HCT116 (cell line): Measurements from ENCODE around the gene NPFFR1. TPM values are rescaled to one million over a fixed set of nuclear protein-coding genes. Genes with fewer than 3 reads are reported as not detected.

Experiments used
- ATAC-seq: fragments of 200-7000 bp; cut with Tn5 transposase; 2 replicates; pipeline ENCODE4 v1.9.1; 2020; ENCODE audit warnings: mild to moderate bottlenecking, moderate library complexity
- BruUV-seq: library from RNA; stranded (reverse); fragments of 400-500 nt; replicated peaks from 2 replicates; lab custom pipeline; 2021; lab: Mats Ljungman, UMichigan
- CTCF ChIA-PET: fragments of 300-600 bp; sonication (Branson Sonifier 250); formaldehyde crosslinking; loops from one replicate; lab custom pipeline; 2021; ENCODE audit warnings: antibody characterized with exemption; lab: Charles Lee
- POLR2A ChIA-PET: fragments of 300-600, 350-600 bp; sonication (Branson Sonifier 250); formaldehyde crosslinking; loops from one replicate; lab custom pipeline; 2021; ENCODE audit warnings: antibody characterized with exemption; lab: Charles Lee
- RAD21 ChIA-PET, 2 experiments: fragments of 300-600 bp; sonication (Branson Sonifier 250); formaldehyde crosslinking; loops; one replicate each; lab custom pipeline; 2023; ENCODE audit warnings: low total read pairs in 2 of 2; ENCODE audit not compliant: uncharacterized antibody in 2 of 2, unreplicated experiment in 2 of 2, low non-redundant PET in 1 of 2; lab: Charles Lee
- DNase-seq: peaks from one replicate; pipeline ENCODE4 v3.0.0-alpha.2; 2010; ENCODE audit warnings: low read depth, low spot score
- H2AFZ ChIP-seq: fragments of 200-600 bp; shearing (Covaris generic), sonication (generic); 2 replicates; pipeline ENCODE4 v1.6.1; 2017; ENCODE audit warnings: low read depth, mixed run types, mixed read lengths, antibody characterized with exemption, low read length; ENCODE audit not compliant: poor library complexity, severe bottlenecking
- H3K27ac ChIP-seq: 2 replicates; pipeline ENCODE4 v1.5.1; 2012; ENCODE audit warnings: low read depth, low read length
- H3K27me3 ChIP-seq: fragments of 200-600 bp; sonication (generic); 2 replicates; pipeline ENCODE4 v1.6.1; 2016; ENCODE audit warnings: mixed run types, low read length, mixed read lengths; ENCODE audit not compliant: insufficient read depth
- H3K36me3 ChIP-seq, 2 experiments: fragments of 200-500 bp in 1 of 2; fragments of 200-600 bp in 1 of 2; sonication (Bioruptor generic) in 1 of 2; sonication (generic) in 1 of 2; 2 replicates each; pipeline versions ENCODE4 v1.5.1 to v1.6.1; 2014 to 2016; ENCODE audit warnings: low read length in 2 of 2, inconsistent platforms in 1 of 2, mixed read lengths in 1 of 2, mixed run types in 1 of 2; ENCODE audit not compliant: insufficient read depth in 2 of 2, control insufficient read depth in 1 of 2
- H3K4me1 ChIP-seq, 2 experiments: fragments of 200-600 bp in 1 of 2; sonication (generic) in 1 of 2; 2 replicates each; pipeline versions ENCODE4 v1.5.1 to v1.6.1; 2012 to 2017; ENCODE audit warnings: low read length in 2 of 2, inconsistent platforms in 1 of 2, mild to moderate bottlenecking in 1 of 2, mixed read lengths in 1 of 2, mixed run types in 1 of 2, moderate library complexity in 1 of 2; ENCODE audit not compliant: insufficient read depth in 2 of 2, control insufficient read depth in 1 of 2
- H3K4me2 ChIP-seq: fragments of 200-600 bp; sonication (generic); 2 replicates; pipeline ENCODE4 v1.6.1; 2017; ENCODE audit warnings: mixed run types, low read length, mixed read lengths
- H3K4me3 ChIP-seq, 2 experiments: fragments of 200-600 bp in 1 of 2; sonication (generic) in 1 of 2; replicated peaks in 1 of 2; 2 replicates each; pipeline ENCODE4 v1.5.1; 2011 to 2016; ENCODE audit warnings: low read length in 2 of 2, control low read depth in 1 of 2, low read depth in 1 of 2, mild to moderate bottlenecking in 1 of 2, mixed read lengths in 1 of 2, mixed run types in 1 of 2
- H3K79me2 ChIP-seq: fragments of 200-600 bp; sonication (generic); 2 replicates; pipeline ENCODE4 v1.6.1; 2017; ENCODE audit warnings: mild to moderate bottlenecking, mixed run types, low read length, moderate library complexity, mixed read lengths; ENCODE audit not compliant: insufficient read depth
- H3K9ac ChIP-seq: fragments of 200-600 bp; sonication (generic); 2 replicates; pipeline ENCODE4 v1.6.1; 2016; ENCODE audit warnings: low read length, mixed read lengths
- H3K9me2 ChIP-seq: fragments of 200-600 bp; sonication (generic), shearing (Covaris generic); 2 replicates; pipeline ENCODE4 v1.6.1; 2017; ENCODE audit warnings: mixed run types, mild to moderate bottlenecking, moderate library complexity; ENCODE audit not compliant: insufficient read depth
- H3K9me3 ChIP-seq, 2 experiments: fragments of 200-500 bp in 1 of 2; fragments of 200-600 bp in 1 of 2; sonication (Bioruptor generic) in 1 of 2; sonication (generic) in 1 of 2; 2 replicates each; pipeline ENCODE4 v1.6.1; 2014 to 2017; ENCODE audit warnings: low read length in 2 of 2, mixed read lengths in 2 of 2, inconsistent platforms in 1 of 2, low read depth in 1 of 2, mild to moderate bottlenecking in 1 of 2, mixed run types in 1 of 2, moderate library complexity in 1 of 2; ENCODE audit not compliant: control insufficient read depth in 1 of 2, insufficient read depth in 1 of 2
- H4K20me1 ChIP-seq: fragments of 200-600 bp; sonication (generic), shearing (Covaris generic); 2 replicates; pipeline ENCODE4 v1.6.1; 2017; ENCODE audit warnings: mixed run types, mild to moderate bottlenecking, moderate library complexity; ENCODE audit not compliant: insufficient read depth
- CEBPB ChIP-seq: IDR thresholded peaks from 2 replicates; pipeline ENCODE4 v1.6.1; 2012; ENCODE audit warnings: low read depth
- EGR1 ChIP-seq: IDR thresholded peaks from 2 replicates; pipeline ENCODE4 v1.6.1; 2012; ENCODE audit warnings: low read depth
- ELF1 ChIP-seq: IDR thresholded peaks from 2 replicates; pipeline ENCODE4 v1.6.1; 2012; ENCODE audit warnings: low read depth, borderline replicate concordance
- EZH2 ChIP-seq: fragments of 200-600 bp; sonication (generic); IDR thresholded peaks from 2 replicates; pipeline ENCODE4 v1.6.1; 2017; ENCODE audit warnings: antibody characterized with exemption, mixed run types
- EZH2phosphoT487 ChIP-seq: fragments of 200-600 bp; IDR thresholded peaks from 2 replicates; pipeline ENCODE4 v1.6.1; 2018; ENCODE audit warnings: antibody characterized with exemption, borderline replicate concordance
- JUND ChIP-seq: IDR thresholded peaks from 2 replicates; pipeline ENCODE4 v1.6.1; 2012
- MAX ChIP-seq: IDR thresholded peaks from 2 replicates; pipeline ENCODE4 v1.6.1; 2012
- POLR2A ChIP-seq: IDR thresholded peaks from 2 replicates; pipeline ENCODE4 v1.7.0; 2011; ENCODE audit warnings: borderline replicate concordance; ENCODE audit not compliant: insufficient read depth, insufficient read length; ENCODE audit errors: extremely low read depth
- POLR2AphosphoS5 ChIP-seq: IDR thresholded peaks from 2 replicates; pipeline ENCODE4 v1.6.1; 2011; ENCODE audit warnings: mild to moderate bottlenecking, low read depth, low read length, moderate library complexity
- RAD21 ChIP-seq: IDR thresholded peaks from 2 replicates; pipeline ENCODE4 v1.6.1; 2012; ENCODE audit warnings: low read depth, mild to moderate bottlenecking
- SIN3A ChIP-seq: IDR thresholded peaks from 2 replicates; pipeline ENCODE4 v1.6.1; 2012; ENCODE audit warnings: low read depth
- SP1 ChIP-seq: IDR thresholded peaks from 2 replicates; pipeline ENCODE4 v1.6.1; 2012; ENCODE audit warnings: low read depth
- SRF ChIP-seq: IDR thresholded peaks from 2 replicates; pipeline ENCODE4 v1.6.1; 2012; ENCODE audit warnings: low read depth
- YY1 ChIP-seq: IDR thresholded peaks from 2 replicates; pipeline ENCODE4 v1.6.1; 2011; ENCODE audit warnings: low read length, low read depth, moderate library complexity, mild to moderate bottlenecking; ENCODE audit not compliant: insufficient replicate concordance; ENCODE audit errors: extremely low read depth
- ZFX ChIP-seq: fragments of 450-650 bp; IDR thresholded peaks from 2 replicates; pipeline ENCODE4 v1.6.1; 2017
- ZNF274 ChIP-seq: fragments of 200-500 bp; sonication (Bioruptor generic); IDR thresholded peaks from 2 replicates; pipeline ENCODE4 v1.6.1; 2014; ENCODE audit warnings: mild to moderate bottlenecking, low read depth, low read length, inconsistent platforms
- intact Hi-C: fragments of 100-400 bp; cut with micrococcal nuclease; formaldehyde crosslinking; loops from 2 replicates; pipeline ENCODE4 v1.10.0; 2022
- total RNA-seq: library from RNA; stranded (reverse); gene quantifications from one replicate; pipeline ENCODE4 v1.2.1, GENCODE V29; 2021; ENCODE audit not compliant: unreplicated experiment
- TF ChIP-seq, protein P1 (sequence below): IDR thresholded peaks from 2 replicates; pipeline ENCODE4 v1.6.1; 2011; ENCODE audit warnings: mild to moderate bottlenecking, low read length, moderate library complexity; ENCODE audit not compliant: insufficient replicate concordance; ENCODE audit errors: extremely low read depth
- TF ChIP-seq, protein P2 (sequence below): IDR thresholded peaks from 2 replicates; pipeline ENCODE4 v1.6.1; 2012; ENCODE audit warnings: low read depth

NPFFR1 gene
- total RNA-seq, 1 experiment from 2014 or later, result 0.02 TPM

GRCh38 chr10:70270952-70271351 is 12.9 kb downstream of the NPFFR1 start (continued):
- TF ChIP-seq, protein P1, sequence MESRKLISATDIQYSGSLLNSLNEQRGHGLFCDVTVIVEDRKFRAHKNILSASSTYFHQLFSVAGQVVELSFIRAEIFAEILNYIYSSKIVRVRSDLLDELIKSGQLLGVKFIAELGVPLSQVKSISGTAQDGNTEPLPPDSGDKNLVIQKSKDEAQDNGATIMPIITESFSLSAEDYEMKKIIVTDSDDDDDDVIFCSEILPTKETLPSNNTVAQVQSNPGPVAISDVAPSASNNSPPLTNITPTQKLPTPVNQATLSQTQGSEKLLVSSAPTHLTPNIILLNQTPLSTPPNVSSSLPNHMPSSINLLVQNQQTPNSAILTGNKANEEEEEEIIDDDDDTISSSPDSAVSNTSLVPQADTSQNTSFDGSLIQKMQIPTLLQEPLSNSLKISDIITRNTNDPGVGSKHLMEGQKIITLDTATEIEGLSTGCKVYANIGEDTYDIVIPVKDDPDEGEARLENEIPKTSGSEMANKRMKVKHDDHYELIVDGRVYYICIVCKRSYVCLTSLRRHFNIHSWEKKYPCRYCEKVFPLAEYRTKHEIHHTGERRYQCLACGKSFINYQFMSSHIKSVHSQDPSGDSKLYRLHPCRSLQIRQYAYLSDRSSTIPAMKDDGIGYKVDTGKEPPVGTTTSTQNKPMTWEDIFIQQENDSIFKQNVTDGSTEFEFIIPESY, result no peak
- no peak for TF ChIP-seq ZFX
- no peak for TF ChIP-seq RAD21
- no peak for TF ChIP-seq MAX
- TF ChIP-seq JUND, result no peak
- no peak for TF ChIP-seq POLR2AphosphoS5
- TF ChIP-seq ELF1, result no peak
- TF ChIP-seq EZH2, result no peak

DNA sequence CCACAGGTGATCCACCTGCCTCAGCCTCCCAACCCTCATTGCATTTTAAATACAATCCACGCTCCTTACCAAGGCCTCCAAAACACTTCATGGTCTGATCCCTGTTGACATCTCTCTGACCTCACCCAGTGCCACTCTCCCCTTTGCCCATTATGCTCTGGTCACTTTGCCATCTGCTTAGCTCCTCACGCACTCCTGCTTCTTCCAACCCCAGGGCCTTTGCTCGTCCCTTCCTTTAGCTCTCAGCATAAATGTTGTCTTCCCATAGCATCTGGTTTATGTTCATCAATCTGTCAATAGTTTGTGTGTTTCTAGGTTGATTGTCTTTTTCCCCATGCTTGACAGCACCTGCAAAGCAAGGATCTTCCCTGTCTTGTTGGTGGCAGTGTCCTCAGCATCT is 14.1 kb downstream of the NPFFR1 start:
- Histone ChIP-seq H3K4me3 (no peak overlapping the region), H3K9me2 (no peaks in the 10 kb centered on the region), H3K79me2 (no peaks in the 10 kb centered on the region), H2AFZ (no peak overlapping the region), H3K9me3 (no peaks in the 10 kb centered on the region), H3K4me2 (no peak overlapping the region), H3K4me1 (peaks cover 5 to 39% of the 10 kb centered on the region in 2 experiments; a peak in 3 of 4 replicates), H3K9ac (no peak overlapping the region), H4K20me1 (no peaks in the 10 kb centered on the region), H3K36me3 (no peaks in the 10 kb centered on the region), H3K27ac (no peak overlapping the region), H3K27me3 (no peaks in the 10 kb centered on the region)
- ATAC-seq (no peak), DNase-seq (no peak)
- RAD21 ChIA-PET, result no interaction called here
- POLR2A ChIA-PET, result no interaction called here
- intact Hi-C loops, result loop anchor here (5.0 kb wide), 1 partner anchor 63 kb away; no protein-coding TSS in a partner anchor
- CTCF ChIA-PET, result no interaction called here
- no TSS peak for BruUV-seq
- TF ChIP-seq YY1 (no peak), POLR2AphosphoS5 (no peak), EGR1 (no peak), CEBPB (no peak), MAX (no peak), RAD21 (no peak), EZH2phosphoT487 (no peak), SIN3A (no peak), SRF (no peak), EZH2 (no peak), ELF1 (no peak), ZFX (no peak), POLR2A (no peak), SP1 (no peak), ZNF274 (no peak)
- TF ChIP-seq, protein P2, sequence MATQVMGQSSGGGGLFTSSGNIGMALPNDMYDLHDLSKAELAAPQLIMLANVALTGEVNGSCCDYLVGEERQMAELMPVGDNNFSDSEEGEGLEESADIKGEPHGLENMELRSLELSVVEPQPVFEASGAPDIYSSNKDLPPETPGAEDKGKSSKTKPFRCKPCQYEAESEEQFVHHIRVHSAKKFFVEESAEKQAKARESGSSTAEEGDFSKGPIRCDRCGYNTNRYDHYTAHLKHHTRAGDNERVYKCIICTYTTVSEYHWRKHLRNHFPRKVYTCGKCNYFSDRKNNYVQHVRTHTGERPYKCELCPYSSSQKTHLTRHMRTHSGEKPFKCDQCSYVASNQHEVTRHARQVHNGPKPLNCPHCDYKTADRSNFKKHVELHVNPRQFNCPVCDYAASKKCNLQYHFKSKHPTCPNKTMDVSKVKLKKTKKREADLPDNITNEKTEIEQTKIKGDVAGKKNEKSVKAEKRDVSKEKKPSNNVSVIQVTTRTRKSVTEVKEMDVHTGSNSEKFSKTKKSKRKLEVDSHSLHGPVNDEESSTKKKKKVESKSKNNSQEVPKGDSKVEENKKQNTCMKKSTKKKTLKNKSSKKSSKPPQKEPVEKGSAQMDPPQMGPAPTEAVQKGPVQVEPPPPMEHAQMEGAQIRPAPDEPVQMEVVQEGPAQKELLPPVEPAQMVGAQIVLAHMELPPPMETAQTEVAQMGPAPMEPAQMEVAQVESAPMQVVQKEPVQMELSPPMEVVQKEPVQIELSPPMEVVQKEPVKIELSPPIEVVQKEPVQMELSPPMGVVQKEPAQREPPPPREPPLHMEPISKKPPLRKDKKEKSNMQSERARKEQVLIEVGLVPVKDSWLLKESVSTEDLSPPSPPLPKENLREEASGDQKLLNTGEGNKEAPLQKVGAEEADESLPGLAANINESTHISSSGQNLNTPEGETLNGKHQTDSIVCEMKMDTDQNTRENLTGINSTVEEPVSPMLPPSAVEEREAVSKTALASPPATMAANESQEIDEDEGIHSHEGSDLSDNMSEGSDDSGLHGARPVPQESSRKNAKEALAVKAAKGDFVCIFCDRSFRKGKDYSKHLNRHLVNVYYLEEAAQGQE, result no peak
- TF ChIP-seq, protein P1, result no peak
